Astrocyte (in vitro differentiated cells and primary cell): ENCODE data around the gene MOB3C. TPM values are rescaled to one million over a fixed set of nuclear protein-coding genes. Genes with fewer than 3 reads are reported as not detected.

ENCODE experiments used
- DNase-seq: peaks from one replicate; pipeline ENCODE4 v3.0.0-alpha.2; 2010; ENCODE audit warnings: low read depth
- FAIRE-seq: peaks from 2 replicates; lab custom pipeline; 2011; peaks lifted over from hg19 to GRCh38; lab: Jason Lieb, UNC
- H2AFZ ChIP-seq: 2 replicates; pipeline ENCODE4 v1.6.0; 2012; ENCODE audit warnings: low read depth, low read length, inconsistent platforms
- H3K27ac ChIP-seq: 2 replicates; pipeline ENCODE4 v1.5.1; 2011; ENCODE audit warnings: low read depth, low read length, inconsistent platforms
- H3K27me3 ChIP-seq: 2 replicates; pipeline ENCODE4 v1.6.0; 2011; ENCODE audit warnings: low read length, inconsistent platforms; ENCODE audit not compliant: insufficient read depth
- H3K36me3 ChIP-seq: 2 replicates; pipeline ENCODE4 v1.5.1; 2011; ENCODE audit warnings: low read length, inconsistent platforms; ENCODE audit not compliant: insufficient read depth
- H3K4me1 ChIP-seq: 2 replicates; pipeline ENCODE4 v1.5.1; 2011; ENCODE audit warnings: low read length, inconsistent platforms; ENCODE audit not compliant: insufficient read depth
- H3K4me2 ChIP-seq: 2 replicates; pipeline ENCODE4 v1.6.0; 2012; ENCODE audit warnings: low read length, inconsistent platforms
- H3K4me3 ChIP-seq: 2 replicates; pipeline ENCODE4 v1.5.1; 2011; ENCODE audit warnings: low read depth, mild to moderate bottlenecking, low read length, inconsistent platforms; ENCODE audit not compliant: insufficient read depth
- H3K79me2 ChIP-seq: 2 replicates; pipeline ENCODE4 v1.6.0; 2012; ENCODE audit warnings: mild to moderate bottlenecking, low read length, inconsistent platforms; ENCODE audit not compliant: insufficient read depth
- H3K9ac ChIP-seq: 2 replicates; pipeline ENCODE4 v1.6.0; 2012; ENCODE audit warnings: mild to moderate bottlenecking, low read length, inconsistent platforms
- H3K9me3 ChIP-seq: 2 replicates; pipeline ENCODE4 v1.5.1; 2012; ENCODE audit warnings: low read depth, mild to moderate bottlenecking, low read length, inconsistent platforms; ENCODE audit not compliant: insufficient read depth
- H4K20me1 ChIP-seq: 2 replicates; pipeline ENCODE4 v1.6.0; 2012; ENCODE audit warnings: low read length, inconsistent platforms; ENCODE audit not compliant: insufficient read depth
- H3K27ac Mint-ChIP-seq: one replicate; pipeline ENCODE4 v1.8.0; 2021; ENCODE audit warnings: mild to moderate bottlenecking, mixed read lengths; ENCODE audit not compliant: unreplicated experiment
- H3K27me3 Mint-ChIP-seq: one replicate; pipeline ENCODE4 v1.8.0; 2021; ENCODE audit warnings: low read depth, mixed read lengths; ENCODE audit not compliant: unreplicated experiment
- H3K36me3 Mint-ChIP-seq: one replicate; pipeline ENCODE4 v1.8.0; 2021; ENCODE audit warnings: low read depth, mixed read lengths; ENCODE audit not compliant: unreplicated experiment
- H3K4me1 Mint-ChIP-seq: one replicate; pipeline ENCODE4 v1.8.0; 2021; ENCODE audit warnings: low read depth, mixed read lengths; ENCODE audit not compliant: unreplicated experiment
- H3K4me3 Mint-ChIP-seq: one replicate; pipeline ENCODE4 v1.8.0; 2021; ENCODE audit warnings: mild to moderate bottlenecking, moderate library complexity, mixed read lengths; ENCODE audit not compliant: unreplicated experiment
- H3K9me3 Mint-ChIP-seq: one replicate; pipeline ENCODE4 v1.8.0; 2021; ENCODE audit warnings: mild to moderate bottlenecking, mixed read lengths; ENCODE audit not compliant: unreplicated experiment
- CTCF ChIP-seq: IDR thresholded peaks from 2 replicates; pipeline ENCODE4 v1.5.1; 2011; ENCODE audit warnings: low read depth, mild to moderate bottlenecking, inconsistent platforms, low read length, moderate library complexity; ENCODE audit not compliant: insufficient read depth
- EZH2 ChIP-seq: IDR thresholded peaks from 2 replicates; pipeline ENCODE4 v1.6.1; 2012; ENCODE audit warnings: mild to moderate bottlenecking, low read length, inconsistent platforms; ENCODE audit not compliant: insufficient read depth
- total RNA-seq: library from RNA; stranded (reverse); gene quantifications from 2 replicates; pipeline ENCODE4 v1.2.1, GENCODE V29; 2021

The MOB3C gene
- total RNA-seq, 1 donor from 2014 or later: 4.8 TPM

DNA sequence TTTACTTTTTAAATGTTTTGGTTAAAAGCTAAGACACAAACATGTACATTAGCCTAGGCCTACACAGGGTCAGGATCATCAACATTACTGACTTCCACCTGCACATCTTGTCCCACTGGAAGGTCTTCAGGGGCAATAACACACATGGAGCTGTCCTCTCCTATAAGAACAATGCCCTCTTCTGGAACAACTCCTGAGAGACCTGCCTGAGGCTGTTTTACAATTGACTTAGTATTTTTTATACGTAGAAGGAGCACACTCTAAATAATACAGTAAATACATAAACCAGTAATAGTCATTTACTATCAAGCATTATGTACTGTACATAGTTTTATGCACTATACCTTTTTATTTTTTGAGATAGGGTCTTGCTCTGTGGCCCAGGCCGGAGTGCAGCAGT, 14.1 kb upstream of the MOB3C start:
- peaks cover 10% of the 10 kb centered on the region for H3K36me3 ChIP-seq
- no peak overlapping the region for H3K4me2 ChIP-seq
- H3K4me3 ChIP-seq: no peak overlapping the region
- H3K9me3 Mint-ChIP-seq: no peaks in the 10 kb centered on the region
- peaks cover 13% of the 10 kb centered on the region for H3K36me3 Mint-ChIP-seq
- TF ChIP-seq CTCF (no peak), EZH2 (no peak)
- H3K4me1 ChIP-seq: no peaks in the 10 kb centered on the region
- no peaks in the 10 kb centered on the region for H3K27me3 ChIP-seq
- FAIRE-seq: no peak
- H3K27ac ChIP-seq: no peak overlapping the region
- H3K79me2 ChIP-seq: no peaks in the 10 kb centered on the region
- no peak overlapping the region for H2AFZ ChIP-seq
- H4K20me1 ChIP-seq: no peaks in the 10 kb centered on the region
- H3K27me3 Mint-ChIP-seq: no peaks in the 10 kb centered on the region
- no peaks in the 10 kb centered on the region for H3K9me3 ChIP-seq
- H3K4me1 Mint-ChIP-seq: no peaks in the 10 kb centered on the region
- DNase-seq: no peak
- H3K4me3 Mint-ChIP-seq: no peak overlapping the region
- H3K9ac ChIP-seq: no peak overlapping the region
- H3K27ac Mint-ChIP-seq: no peak overlapping the region

DNA sequence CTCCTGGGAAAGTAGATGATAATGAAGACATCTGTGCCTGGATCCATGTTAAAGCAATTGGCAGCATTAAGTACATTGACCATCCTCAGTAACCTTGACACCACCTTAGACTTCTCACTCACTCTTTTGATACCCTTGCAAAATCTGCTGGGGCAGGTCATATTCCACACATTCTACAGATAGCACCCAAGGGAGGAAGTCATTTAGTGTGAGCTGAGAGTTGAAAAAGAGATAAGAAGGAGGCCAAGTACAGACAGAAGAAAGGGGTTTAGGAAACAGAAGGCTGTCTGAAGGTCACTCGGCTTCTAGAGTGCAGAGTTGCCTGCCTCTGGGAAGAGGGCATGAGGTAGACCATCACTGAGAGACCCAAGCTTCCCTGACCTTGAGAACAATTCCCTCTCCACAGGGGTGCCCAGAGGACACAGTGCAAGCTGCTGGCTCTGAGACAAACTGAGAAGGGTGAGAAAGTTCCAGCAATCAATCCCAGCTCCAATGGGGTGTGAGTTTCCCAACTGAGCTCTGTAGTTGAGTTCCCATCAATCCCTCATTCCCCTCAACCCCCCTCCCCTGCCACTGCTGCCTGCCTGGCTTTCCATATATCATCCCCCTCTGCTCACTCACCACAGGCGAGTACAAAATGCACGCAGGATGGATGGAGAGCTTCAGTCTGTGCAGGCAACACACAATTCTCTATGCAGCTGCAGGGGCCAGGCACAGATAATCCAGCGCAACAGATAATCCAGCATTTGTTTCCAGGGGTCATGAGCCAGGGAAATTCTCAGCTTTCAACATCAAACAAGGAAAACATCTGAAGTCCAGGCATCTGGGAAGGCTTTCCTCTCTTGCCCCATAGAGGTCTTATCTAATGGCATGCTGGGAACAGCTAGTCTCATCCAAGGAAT, 7.4 kb upstream of the MOB3C start:
- peaks cover 1% of the 10 kb centered on the region for H3K36me3 Mint-ChIP-seq
- Histone ChIP-seq H3K27me3 (no peaks in the 10 kb centered on the region), H3K79me2 (no peaks in the 10 kb centered on the region), H2AFZ (no peak overlapping the region), H3K9ac (no peak overlapping the region), H3K9me3 (no peaks in the 10 kb centered on the region), H4K20me1 (no peaks in the 10 kb centered on the region), H3K36me3 (no peaks in the 10 kb centered on the region), H3K4me2 (no peak overlapping the region), H3K4me1 (no peaks in the 10 kb centered on the region), H3K27ac (no peak overlapping the region), H3K4me3 (no peak overlapping the region)
- no peak overlapping the region for H3K4me3 Mint-ChIP-seq
- TF ChIP-seq EZH2 (no peak), CTCF (no peak)
- H3K9me3 Mint-ChIP-seq: no peaks in the 10 kb centered on the region
- no peak for DNase-seq
- peaks cover 4% of the 10 kb centered on the region for H3K4me1 Mint-ChIP-seq
- no peak overlapping the region for H3K27ac Mint-ChIP-seq
- peaks cover 13% of the 10 kb centered on the region for H3K27me3 Mint-ChIP-seq
- FAIRE-seq: no peak

- Histone ChIP-seq H3K9me3 (no peaks in the 10 kb centered on the region), H2AFZ (no peak overlapping the region), H3K4me1 (no peaks in the 10 kb centered on the region), H3K4me2 (no peak overlapping the region), H3K27me3 (no peaks in the 10 kb centered on the region), H3K9ac (no peak overlapping the region), H3K27ac (no peak overlapping the region), H3K36me3 (no peaks in the 10 kb centered on the region), H4K20me1 (no peaks in the 10 kb centered on the region), H3K79me2 (no peaks in the 10 kb centered on the region), H3K4me3 (no peak overlapping the region)
- FAIRE-seq (no peak), DNase-seq (no peak)
- Mint-ChIP-seq H3K4me1 (peaks cover 4% of the 10 kb centered on the region), H3K36me3 (peaks cover 2% of the 10 kb centered on the region), H3K4me3 (no peak overlapping the region), H3K27me3 (peaks cover 22% of the 10 kb centered on the region), H3K9me3 (peaks cover 2% of the 10 kb centered on the region), H3K27ac (no peak overlapping the region)
- no peak for TF ChIP-seq CTCF
- TF ChIP-seq EZH2: no peak
These were observed 5.7 kb upstream of the MOB3C start for GRCh38 chr1:46622344-46622743.
